Keratinocyte (primary cell): Measurements from ENCODE around the gene NOS1AP. TPM values are rescaled to one million over a fixed set of nuclear protein-coding genes. Genes with fewer than 3 reads are reported as not detected.

Experiments
- DNase-seq: peaks from one replicate; pipeline ENCODE4 v3.0.0-alpha.2; 2011; ENCODE audit warnings: low read depth, missing footprints, low spot score
- FAIRE-seq: peaks from 2 replicates; lab custom pipeline; 2011; peaks lifted over from hg19 to GRCh38; lab: Jason Lieb, UNC
- H2AFZ ChIP-seq: 2 replicates; pipeline ENCODE4 v1.6.0; 2012; ENCODE audit warnings: low read length, control low read depth, inconsistent platforms; ENCODE audit not compliant: control insufficient read depth
- H3K27ac ChIP-seq: 2 replicates; pipeline ENCODE4 v1.5.1; 2011; ENCODE audit warnings: low read length; ENCODE audit not compliant: control insufficient read depth, insufficient read depth
- H3K27me3 ChIP-seq: 3 replicates; pipeline ENCODE4 v1.6.0; 2011; ENCODE audit warnings: low read length; ENCODE audit not compliant: control insufficient read depth, insufficient read depth; ENCODE audit errors: extremely low read depth
- H3K36me3 ChIP-seq, 2 experiments: 2 replicates in 1 of 2; 3 replicates in 1 of 2; pipeline ENCODE4 v1.5.1; 2011; ENCODE audit warnings: low read length in 2 of 2, mild to moderate bottlenecking in 1 of 2; ENCODE audit not compliant: control insufficient read depth in 2 of 2, insufficient read depth in 2 of 2; ENCODE audit errors: extremely low read depth in 1 of 2
- H3K4me1 ChIP-seq: 3 replicates; pipeline ENCODE4 v1.5.1; 2011; ENCODE audit warnings: low read length; ENCODE audit not compliant: control insufficient read depth, insufficient read depth; ENCODE audit errors: extremely low read depth
- H3K4me2 ChIP-seq: 3 replicates; pipeline ENCODE4 v1.6.0; 2011; ENCODE audit warnings: low read depth, low read length; ENCODE audit not compliant: control insufficient read depth, insufficient read depth; ENCODE audit errors: extremely low read depth
- H3K4me3 ChIP-seq, 3 experiments: fragments of 200-600 bp in 1 of 3; sonication (generic) in 1 of 3; 2 replicates in 2 of 3; 3 replicates in 1 of 3; pipeline ENCODE4 v1.5.1; 2011 to 2016; ENCODE audit warnings: low read length in 3 of 3, mild to moderate bottlenecking in 3 of 3, control low read depth in 2 of 3, inconsistent platforms in 1 of 3, low read depth in 1 of 3, mixed read lengths in 1 of 3, mixed run types in 1 of 3, moderate library complexity in 1 of 3; ENCODE audit not compliant: control insufficient read depth in 2 of 3, insufficient read depth in 2 of 3; ENCODE audit errors: extremely low read depth in 1 of 3
- H3K79me2 ChIP-seq: 2 replicates; pipeline ENCODE4 v1.6.0; 2012; ENCODE audit warnings: low read length; ENCODE audit not compliant: control insufficient read depth, insufficient read depth
- H3K9ac ChIP-seq: 3 replicates; pipeline ENCODE4 v1.6.0; 2011; ENCODE audit warnings: low read length; ENCODE audit not compliant: control insufficient read depth, insufficient read depth; ENCODE audit errors: extremely low read depth
- H3K9me1 ChIP-seq: 3 replicates; pipeline ENCODE4 v1.6.0; 2011; ENCODE audit warnings: low read length; ENCODE audit not compliant: control insufficient read depth, insufficient read depth; ENCODE audit errors: extremely low read depth
- H3K9me3 ChIP-seq: 2 replicates; pipeline ENCODE4 v1.5.1; 2012; ENCODE audit warnings: low read depth, low read length; ENCODE audit not compliant: control insufficient read depth
- H4K20me1 ChIP-seq: 3 replicates; pipeline ENCODE4 v1.6.0; 2011; ENCODE audit warnings: low read length; ENCODE audit not compliant: control insufficient read depth, insufficient read depth; ENCODE audit errors: extremely low read depth
- CTCF ChIP-seq, 3 experiments: IDR thresholded peaks in 1 of 3; conservative IDR thresholded peaks in 1 of 3; optimal IDR thresholded peaks in 1 of 3; 2 replicates in 2 of 3; 3 replicates in 1 of 3; pipeline versions ENCODE3 to v1.5.1; 2011; ENCODE audit warnings: low read length in 3 of 3, mild to moderate bottlenecking in 3 of 3, moderate library complexity in 2 of 3, control low read depth in 1 of 3, inconsistent platforms in 1 of 3; ENCODE audit not compliant: insufficient read depth in 2 of 3; ENCODE audit errors: extremely low read depth in 1 of 3
- EZH2 ChIP-seq: IDR thresholded peaks from one replicate; pipeline ENCODE4 v1.6.1; 2012; ENCODE audit warnings: inconsistent platforms, mild to moderate bottlenecking, low read length, moderate library complexity
- dilution Hi-C: fragments of 300-500 bp; cut with MboI; formaldehyde crosslinking; loops from one replicate; pipeline ENCODE4 v1.7.0; 2020; ENCODE audit warnings: low sequenced_read_pairs; ENCODE audit not compliant: extremely low pct_ligation_motif_present
- polyA plus RNA-seq, 5 experiments: library from polyadenylated mRNA; depleted of rRNA in 3 of 5; stranded (reverse) in 3 of 5; stranded (forward) in 1 of 5; unstranded in 1 of 5; fragments of >200 nt; gene quantifications; 1 replicate in 1 of 5; 2 replicates in 3 of 5; 3 replicates in 1 of 5; pipeline versions ENCODE4 v1.2.1 to v1.2.3, GENCODE V29; 2011 to 2012; ENCODE audit warnings: missing spikeins in 2 of 5, low read depth in 1 of 5, low replicate concordance in 1 of 5

The NOS1AP gene
- polyA plus RNA-seq, 1 donor (not counting 4 experiments of a cell fraction or from before 2014, with no cell fraction given): not detected

GRCh38 chr1:162222014-162222413, 152.5 kb downstream of the NOS1AP start:
- H3K4me1 ChIP-seq: no peaks in the 10 kb centered on the region
- no peaks in the 10 kb centered on the region for H4K20me1 ChIP-seq
- no peaks in the 10 kb centered on the region for H3K36me3 ChIP-seq
- no peaks in the 10 kb centered on the region for H3K79me2 ChIP-seq
- dilution Hi-C loops: no loop called here
- no peaks in the 10 kb centered on the region for H3K9me3 ChIP-seq
- no peak overlapping the region for H2AFZ ChIP-seq
- no peaks in the 10 kb centered on the region for H3K9me1 ChIP-seq
- H3K9ac ChIP-seq: no peak overlapping the region
- no peak overlapping the region for H3K4me2 ChIP-seq
- FAIRE-seq (no peak), DNase-seq (no peak)
- no peak for TF ChIP-seq EZH2
- no peak overlapping the region for H3K27ac ChIP-seq
- H3K27me3 ChIP-seq: no peaks in the 10 kb centered on the region
- H3K4me3 ChIP-seq: no peak overlapping the region

GRCh38 chr1:162222730-162223129, 153.2 kb downstream of the NOS1AP start:
- Histone ChIP-seq H3K4me3 (no peak overlapping the region), H3K36me3 (no peaks in the 10 kb centered on the region), H4K20me1 (no peaks in the 10 kb centered on the region), H3K27ac (no peak overlapping the region), H3K9me1 (no peaks in the 10 kb centered on the region), H3K9me3 (no peaks in the 10 kb centered on the region), H3K4me1 (no peaks in the 10 kb centered on the region), H3K9ac (no peak overlapping the region), H3K4me2 (no peak overlapping the region), H3K79me2 (no peaks in the 10 kb centered on the region), H3K27me3 (no peaks in the 10 kb centered on the region), H2AFZ (no peak overlapping the region)
- no peak for DNase-seq
- no peak for FAIRE-seq
- dilution Hi-C loops: no loop called here
- no peak for TF ChIP-seq CTCF (optimal IDR thresholded peaks at IDR 0.05 in 1 of 3, IDR thresholded peaks at IDR 0.05 in 1 of 3, conservative IDR thresholded peaks at IDR 0.05 in 1 of 3; ENCODE audit: extremely low read depth in 1 of 3, insufficient read depth in 2 of 3, low read length in 3 of 3)
- TF ChIP-seq EZH2: no peak

- H4K20me1 ChIP-seq: no peaks in the 10 kb centered on the region
- no peaks in the 10 kb centered on the region for H3K9me1 ChIP-seq
- H3K9me3 ChIP-seq: no peaks in the 10 kb centered on the region
- TF ChIP-seq EZH2 (no peak), CTCF (optimal IDR thresholded peaks at IDR 0.05 in 1 of 3, IDR thresholded peaks at IDR 0.05 in 1 of 3, conservative IDR thresholded peaks at IDR 0.05 in 1 of 3; ENCODE audit: extremely low read depth in 1 of 3, insufficient read depth in 2 of 3, low read length in 3 of 3) (no peak)
- H3K36me3 ChIP-seq: no peaks in the 10 kb centered on the region
- no peak overlapping the region for H3K27ac ChIP-seq
- no peak overlapping the region for H3K4me3 ChIP-seq
- no peak overlapping the region for H2AFZ ChIP-seq
- no peak overlapping the region for H3K4me2 ChIP-seq
- no peak overlapping the region for H3K9ac ChIP-seq
- H3K4me1 ChIP-seq: no peaks in the 10 kb centered on the region
- DNase-seq (no peak), FAIRE-seq (no peak)
- H3K27me3 ChIP-seq: no peaks in the 10 kb centered on the region
- no peaks in the 10 kb centered on the region for H3K79me2 ChIP-seq
- dilution Hi-C loops: no loop called here
These were observed 154.0 kb downstream of the NOS1AP start for GRCh38 chr1:162223488-162223887.
